Ovary (tissue), 3 donors: ENCODE measurements around the gene REST.
"Not testable (repeated sequence)": the region's sequence is repeated elsewhere in the genome, so short reads cannot be mapped to it uniquely, and the experiment has no call there.

Experiments
- CTCF ChIP-seq, 3 donors: fragments of 450-650 bp in 2 of 3; fragments of 200-600 bp in 1 of 3; IDR thresholded peaks; one replicate each; pipeline versions ENCODE4 v1.5.1 to v1.8.0; 2016 to 2022; ENCODE audit warnings: antibody characterized with exemption in 3 of 3, mild to moderate bottlenecking in 1 of 3
- POLR2A ChIP-seq: fragments of 450-650 bp; IDR thresholded peaks from one replicate; pipeline ENCODE4 v1.6.1; 2017; ENCODE audit warnings: antibody characterized with exemption, mild to moderate bottlenecking, moderate library complexity
- donor health status: DM: no; HTN: no; CAD: no.

GRCh38 chr4:56900186-56900585, 7.5 kb upstream of the REST start:
- not testable (repeated sequence) for TF ChIP-seq CTCF (IDR thresholded peaks at IDR 0.05); POLR2A
